K562 (cell line): ENCODE measurements around the gene AKAP7. TPM values are rescaled to one million over a fixed set of nuclear protein-coding genes. Genes with fewer than 3 reads are reported as not detected.

Source experiments
- BCOR ChIP-seq: fragments of 450-650 bp; IDR thresholded peaks from 2 replicates; pipeline ENCODE4 v1.6.1; 2016
- CREBBP ChIP-seq: IDR thresholded peaks from one replicate; pipeline ENCODE4 v1.6.1; 2012; ENCODE audit warnings: low read depth, mild to moderate bottlenecking, control low read depth, inconsistent platforms, low read length
- ELK3 ChIP-seq: fragments of 450-650 bp; formaldehyde crosslinking; IDR thresholded peaks from 2 replicates; pipeline ENCODE4 v1.4.0; 2020; ENCODE audit warnings: mild to moderate bottlenecking
- ERF ChIP-seq: fragments of 450-650 bp; formaldehyde crosslinking; IDR thresholded peaks from 2 replicates; pipeline ENCODE4 v1.4.0; 2020; ENCODE audit warnings: mild to moderate bottlenecking, mixed read lengths
- HES1 ChIP-seq: fragments of 450-650 bp; IDR thresholded peaks from 2 replicates; pipeline ENCODE4 v1.6.1; 2016; ENCODE audit warnings: low read depth, mild to moderate bottlenecking, moderate library complexity
- KHSRP ChIP-seq: fragments of 450-650 bp; IDR thresholded peaks from 2 replicates; pipeline ENCODE4 v1.6.1; 2017
- LARP7 ChIP-seq: fragments of 450-650 bp; IDR thresholded peaks from 2 replicates; pipeline ENCODE4 v1.6.1; 2016
- NEUROD1 ChIP-seq: fragments of 150-350 bp; IDR thresholded peaks from 2 replicates; pipeline ENCODE4 v1.6.1; 2014; ENCODE audit warnings: borderline replicate concordance, low read length, low read depth; ENCODE audit not compliant: partially characterized antibody
- NUFIP1 ChIP-seq: fragments of 450-650 bp; IDR thresholded peaks from 2 replicates; pipeline ENCODE4 v1.6.1; 2018; ENCODE audit not compliant: partially characterized antibody
- PPARD ChIP-seq: fragments of 250-450 bp; sonication (Bioruptor Pico); IDR thresholded peaks from 2 replicates; pipeline ENCODE4 v1.8.0; 2022; ENCODE audit warnings: inconsistent platforms, mild to moderate bottlenecking, moderate library complexity
- SETDB1 ChIP-seq: IDR thresholded peaks from one replicate; pipeline ENCODE4 v1.6.1; 2012; ENCODE audit warnings: low read length, control low read depth, inconsistent platforms
- SMARCB1 ChIP-seq: IDR thresholded peaks from 2 replicates; pipeline ENCODE4 v1.6.1; 2011; ENCODE audit warnings: improper control_type of control experiment, low read depth; ENCODE audit not compliant: insufficient read length
- SNIP1 ChIP-seq: fragments of 450-650 bp; IDR thresholded peaks from 2 replicates; pipeline ENCODE4 v1.7.1; 2017; ENCODE audit warnings: low read depth, mild to moderate bottlenecking
- STAG1 ChIP-seq: sonication (generic); formaldehyde crosslinking; IDR thresholded peaks from 2 replicates; pipeline ENCODE4 v1.5.0; 2020; ENCODE audit warnings: missing genetic modification reagents, borderline replicate concordance
- STAT6 ChIP-seq: sonication (generic); formaldehyde crosslinking; IDR thresholded peaks from 2 replicates; pipeline ENCODE4 v1.8.1; 2023; ENCODE audit warnings: mild to moderate bottlenecking, missing genetic modification reagents
- TAL1 ChIP-seq: fragments of 450-650 bp; IDR thresholded peaks from 2 replicates; pipeline ENCODE4 v1.6.1; 2016; ENCODE audit warnings: mild to moderate bottlenecking
- THRB ChIP-seq: fragments of 450-650 bp; formaldehyde crosslinking; conservative IDR thresholded peaks from 2 replicates; pipeline ENCODE4 v1.4.0; 2022; ENCODE audit warnings: mild to moderate bottlenecking, missing genetic modification characterization
- TRIM24 ChIP-seq, 2 experiments: fragments of 450-650 bp; IDR thresholded peaks; 2 replicates each; pipeline ENCODE4 v1.6.1; 2016
- ZBTB7A ChIP-seq: IDR thresholded peaks from 2 replicates; pipeline ENCODE4 v1.6.1; 2011; ENCODE audit warnings: low read depth, mild to moderate bottlenecking, low read length, moderate library complexity, borderline replicate concordance; ENCODE audit not compliant: control insufficient read depth
- ZBTB9 ChIP-seq: fragments of 450-650 bp; formaldehyde crosslinking; IDR thresholded peaks from 2 replicates; pipeline ENCODE4 v1.4.0; 2020; ENCODE audit warnings: mild to moderate bottlenecking, moderate library complexity
- ZNF644 ChIP-seq: fragments of 200-800 bp; sonication (Bioruptor generic); IDR thresholded peaks from 2 replicates; pipeline ENCODE4 v1.6.1; 2016; ENCODE audit warnings: low read depth, missing genetic modification characterization, missing compliant biosample characterization
- ZNF778 ChIP-seq: fragments of 450-650 bp; formaldehyde crosslinking; IDR thresholded peaks from 2 replicates; pipeline ENCODE4 v1.4.0; 2020; ENCODE audit warnings: mild to moderate bottlenecking, moderate library complexity
- polyA plus RNA-seq, 8 experiments: library from polyadenylated mRNA; depleted of rRNA in 4 of 8; stranded (reverse) in 5 of 8; unstranded in 3 of 8; fragments of >200 nt; fragmentation: Nextera tagmentation in 2 of 8; fragmentation: Illumina TruSeq in 1 of 8; extraction: Ambion mirVana in 2 of 8; extraction: Trizol in 1 of 8; gene quantifications; 2 replicates each; pipeline versions ENCODE4 v1.2.1 to v1.2.3, GENCODE V29; 2011 to 2014; ENCODE audit warnings: inconsistent platforms in 1 of 8, missing spikeins in 1 of 8
- total RNA-seq, 7 experiments: library from RNA; depleted of rRNA in 6 of 7; stranded (reverse); fragments of >200 nt in 6 of 7; fragmentation: Illumina TruSeq in 2 of 7; extraction: Trizol in 2 of 7; gene quantifications; 2 replicates each; pipeline versions ENCODE4 v1.2.1 to v1.2.3, GENCODE V29; 2011 to 2021; ENCODE audit warnings: low replicate concordance in 1 of 7

AKAP7 gene
- total and polyA plus RNA-seq, 9 of the 15 experiments (the other 6 are each of a cell fraction or from before 2014, with no cell fraction given) = 0.82 to 2.6 (median 1.6) TPM

GRCh38 chr6:131135244-131136020 lies at the start of gene AKAP7 (continued):
- TF ChIP-seq LARP7 (no peak), ZBTB7A (no peak; the same call in 1 of the 2 replicates), HES1 (no peak), TRIM24 (IDR thresholded peaks at IDR 0.05) (no peak), BCOR (no peak), PPARD (CRISPR knock-in tag) (no peak), ERF (CRISPR knock-in tag) (no peak), KHSRP (no peak), NUFIP1 (no peak), NEUROD1 (no peak), SETDB1 (no peak), SMARCB1 (no peak), TAL1 (no peak), ELK3 (CRISPR knock-in tag) (no peak), STAG1 (CRISPR knock-in tag) (no peak), SNIP1 (no peak), CREBBP (no peak), ZBTB9 (CRISPR knock-in tag) (no peak), STAT6 (CRISPR knock-in tag) (no peak), ZNF644 (no peak), ZNF778 (CRISPR knock-in tag) (no peak), THRB (CRISPR knock-in tag) (no peak)
